Activated CD4-positive, alpha-beta T cell treated with anti-CD3 and anti-CD28 coated beads, Interleukin-10, Interleukin-2, amounts not matched to agents 100 ng/mL and 50 ng/mL, durations not matched to agents 16 hours and 8 hours (primary cell): ENCODE measurements around the gene FANCC.
A peak's percentile ranks its signal among the peaks of the same experiment; 100 is the strongest.

Experiments used
- DNase-seq: peaks from one replicate; pipeline ENCODE4 v3.0.0-alpha.2; 2020

The FANCC gene, protein sequence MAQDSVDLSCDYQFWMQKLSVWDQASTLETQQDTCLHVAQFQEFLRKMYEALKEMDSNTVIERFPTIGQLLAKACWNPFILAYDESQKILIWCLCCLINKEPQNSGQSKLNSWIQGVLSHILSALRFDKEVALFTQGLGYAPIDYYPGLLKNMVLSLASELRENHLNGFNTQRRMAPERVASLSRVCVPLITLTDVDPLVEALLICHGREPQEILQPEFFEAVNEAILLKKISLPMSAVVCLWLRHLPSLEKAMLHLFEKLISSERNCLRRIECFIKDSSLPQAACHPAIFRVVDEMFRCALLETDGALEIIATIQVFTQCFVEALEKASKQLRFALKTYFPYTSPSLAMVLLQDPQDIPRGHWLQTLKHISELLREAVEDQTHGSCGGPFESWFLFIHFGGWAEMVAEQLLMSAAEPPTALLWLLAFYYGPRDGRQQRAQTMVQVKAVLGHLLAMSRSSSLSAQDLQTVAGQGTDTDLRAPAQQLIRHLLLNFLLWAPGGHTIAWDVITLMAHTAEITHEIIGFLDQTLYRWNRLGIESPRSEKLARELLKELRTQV

DNA sequence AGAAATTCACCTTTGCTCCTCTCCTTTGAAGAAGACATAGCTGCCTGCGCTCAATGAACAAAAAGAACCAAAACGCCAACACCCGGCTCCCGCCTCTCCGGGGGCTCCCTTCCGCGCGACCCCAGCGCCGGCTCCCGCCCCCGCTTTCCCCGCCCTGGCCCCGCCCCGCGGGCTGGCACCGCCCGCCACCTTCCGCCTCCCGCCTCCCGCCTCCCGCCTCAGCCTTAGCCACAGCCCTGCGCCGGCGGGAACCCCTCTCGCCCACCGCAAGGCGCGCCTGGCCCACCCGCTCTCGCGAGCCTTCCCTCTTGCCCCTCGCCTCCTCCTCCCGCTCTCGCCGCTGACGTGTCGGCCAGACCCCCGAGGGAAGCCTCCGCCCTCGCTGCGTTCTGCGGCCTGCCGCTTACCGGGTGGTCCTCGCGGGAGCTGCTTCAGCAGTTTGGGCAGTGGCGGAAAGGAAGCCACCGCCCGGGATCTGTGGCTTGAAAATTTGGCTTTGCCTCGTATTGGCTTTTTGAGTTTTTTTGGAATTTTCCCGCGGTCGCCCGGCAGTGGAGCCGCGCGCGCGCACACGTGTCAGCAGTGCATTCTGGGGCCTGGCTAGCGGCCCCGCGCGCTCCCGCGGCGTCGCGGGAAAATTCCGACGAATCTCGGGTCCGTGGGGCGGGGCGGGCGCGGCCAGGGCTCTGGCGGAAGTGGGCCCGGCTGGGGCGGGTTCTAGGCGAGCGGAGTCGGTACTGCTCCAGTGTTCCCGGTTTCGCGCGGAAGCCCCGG is at the start of gene FANCC:
Gene FANCC, minus strand, starts transcription at position 591 of the 774 bp plus-strand sequence. CDS start 68,418 bp downstream, outside the sequence.
- DNase-seq = peak; percentile 92

DNA sequence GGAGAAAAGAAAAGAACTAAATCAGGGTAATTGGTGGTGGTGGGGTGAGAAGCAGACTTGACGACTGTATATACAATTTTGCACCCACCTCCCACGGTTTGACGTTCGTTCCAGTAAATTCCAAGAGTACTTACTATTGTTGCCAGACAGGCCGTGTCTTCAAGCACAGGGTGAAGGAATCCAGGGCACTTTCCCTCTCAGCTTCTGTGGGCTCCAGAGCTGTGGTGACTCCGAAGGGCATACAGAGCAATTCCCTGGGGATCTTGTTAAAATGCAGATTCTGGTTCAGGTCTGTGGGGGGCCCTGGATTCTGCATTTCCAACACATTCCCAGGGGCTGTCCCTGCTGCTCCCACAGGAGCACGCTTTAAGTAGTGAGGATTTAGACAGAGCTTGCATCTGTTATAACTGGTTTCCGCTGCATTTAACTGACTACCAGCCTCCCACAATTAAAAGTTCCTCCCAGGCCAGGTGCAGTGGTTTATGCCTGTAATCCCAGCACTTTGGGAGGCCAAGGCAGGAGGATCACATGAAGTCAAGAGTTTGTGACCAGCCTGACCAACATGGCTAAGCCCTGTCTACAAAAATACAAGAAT is 49.3 kb upstream of the FANCC start:
- no peak for DNase-seq

DNA sequence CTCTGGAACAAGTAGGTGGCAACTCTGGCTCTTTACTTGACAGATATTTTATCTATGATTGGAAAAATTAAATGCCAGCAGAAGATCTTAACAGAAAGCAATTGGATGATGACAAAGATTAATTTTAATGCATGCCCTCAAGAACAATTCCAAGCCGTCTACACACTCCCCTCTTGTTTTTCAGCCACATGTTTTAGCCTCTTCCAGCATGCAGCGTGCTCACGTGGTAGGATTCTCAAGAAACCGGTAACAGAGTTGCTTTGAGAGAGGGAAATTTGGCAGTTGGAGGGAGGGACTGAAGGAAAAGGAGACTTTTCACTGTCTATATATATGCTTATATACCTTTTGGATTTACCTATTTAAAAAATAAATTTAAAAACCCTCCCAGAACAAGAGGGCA is 48.3 kb upstream of the FANCC start:
- no peak for DNase-seq

GRCh38 chr9:95363051-95363841 is 45.7 kb upstream of the FANCC start:
- no peak for DNase-seq

GRCh38 chr9:95360866-95361265 is 43.4 kb upstream of the FANCC start:
- DNase-seq = no peak

- DNase-seq = no peak
These were observed 39.8 kb upstream of the FANCC start for GRCh38 chr9:95357316-95357715.

GRCh38 chr9:95355500-95355899 is 38.0 kb upstream of the FANCC start:
- DNase-seq = no peak

- no peak for DNase-seq
These were observed 33.5 kb upstream of the FANCC start for GRCh38 chr9:95351051-95351450.

DNA sequence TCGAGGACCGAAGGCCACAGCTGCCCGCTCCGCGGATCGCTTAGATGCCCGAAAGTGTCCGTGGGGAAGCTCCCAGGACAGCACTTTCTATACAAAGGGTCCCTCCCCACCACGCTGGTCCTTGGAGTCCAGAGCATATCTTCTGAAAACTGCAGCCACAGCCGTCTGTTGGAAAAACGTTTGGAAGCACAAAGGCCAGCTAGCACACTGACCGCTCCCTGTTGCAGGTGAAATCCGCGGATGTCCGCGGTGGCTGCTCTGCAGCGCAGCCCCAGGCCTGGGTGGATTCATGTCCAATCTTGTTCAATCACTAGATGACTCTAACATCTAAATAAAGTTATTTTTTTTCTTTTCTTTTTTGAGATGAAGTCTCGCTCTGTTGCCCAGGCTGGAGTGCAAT is 32.8 kb upstream of the FANCC start:
- DNase-seq = no peak

- DNase-seq = no peak
These were observed 31.9 kb upstream of the FANCC start for GRCh38 chr9:95349091-95350038.

GRCh38 chr9:95346021-95346420 is 28.5 kb upstream of the FANCC start:
- DNase-seq = no peak

DNA sequence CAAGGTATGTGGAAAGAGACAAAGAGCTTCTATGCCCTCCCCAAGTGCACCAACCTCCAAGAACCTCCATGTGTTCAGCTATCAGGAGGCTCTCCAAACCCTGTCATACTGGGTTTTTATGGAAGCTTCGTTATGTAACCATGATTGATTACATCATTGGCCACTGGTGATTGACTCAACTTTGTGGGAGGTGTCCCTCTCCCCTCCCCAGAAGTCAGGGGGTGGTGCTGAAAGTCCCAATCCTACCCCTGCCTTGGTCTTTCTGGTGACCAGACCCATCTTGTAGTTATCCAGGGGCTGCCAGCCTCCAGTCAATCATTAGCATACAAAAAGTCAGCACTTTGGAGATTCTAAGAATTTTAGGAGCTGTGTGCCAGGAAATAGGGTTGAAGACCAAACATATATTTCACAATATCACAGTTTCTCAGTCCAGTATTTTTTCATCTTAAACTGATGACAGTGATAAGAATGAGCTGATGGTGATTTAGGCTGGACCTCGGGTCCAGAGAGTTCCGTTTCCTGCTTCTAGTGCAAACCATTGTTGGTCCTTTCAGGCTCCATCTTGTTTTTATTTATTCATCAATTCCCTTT is 27.3 kb upstream of the FANCC start:
- no peak for DNase-seq

DNA sequence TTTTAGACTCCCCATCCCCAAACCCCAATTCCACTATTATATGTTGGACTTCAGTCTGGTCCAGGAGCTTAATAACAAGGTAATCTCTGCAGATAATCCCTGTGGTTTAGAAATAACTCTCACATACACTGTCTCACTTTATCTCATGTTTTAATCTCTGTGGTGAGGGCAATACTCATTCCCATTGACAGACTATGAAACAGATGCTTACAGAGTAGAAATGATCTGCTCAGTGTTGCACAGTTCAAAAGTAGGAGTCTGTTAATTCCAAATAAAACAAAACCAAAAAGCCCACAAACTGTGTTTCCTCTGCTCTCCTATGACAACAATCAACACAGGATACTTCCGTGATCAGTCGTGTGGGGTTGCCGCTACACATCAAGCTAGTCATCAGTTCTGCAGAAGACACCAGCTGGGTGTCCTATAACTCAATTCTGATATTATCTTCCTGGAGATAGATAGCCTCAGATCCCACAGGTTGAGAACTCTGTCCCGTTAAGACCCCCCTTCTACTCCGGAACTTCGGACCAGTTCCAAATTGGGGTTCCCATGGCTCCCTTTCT is 26.3 kb upstream of the FANCC start:
- DNase-seq = peak; percentile 46

- DNase-seq = no peak
These were observed 25.1 kb upstream of the FANCC start for GRCh38 chr9:95342571-95342970.

DNA sequence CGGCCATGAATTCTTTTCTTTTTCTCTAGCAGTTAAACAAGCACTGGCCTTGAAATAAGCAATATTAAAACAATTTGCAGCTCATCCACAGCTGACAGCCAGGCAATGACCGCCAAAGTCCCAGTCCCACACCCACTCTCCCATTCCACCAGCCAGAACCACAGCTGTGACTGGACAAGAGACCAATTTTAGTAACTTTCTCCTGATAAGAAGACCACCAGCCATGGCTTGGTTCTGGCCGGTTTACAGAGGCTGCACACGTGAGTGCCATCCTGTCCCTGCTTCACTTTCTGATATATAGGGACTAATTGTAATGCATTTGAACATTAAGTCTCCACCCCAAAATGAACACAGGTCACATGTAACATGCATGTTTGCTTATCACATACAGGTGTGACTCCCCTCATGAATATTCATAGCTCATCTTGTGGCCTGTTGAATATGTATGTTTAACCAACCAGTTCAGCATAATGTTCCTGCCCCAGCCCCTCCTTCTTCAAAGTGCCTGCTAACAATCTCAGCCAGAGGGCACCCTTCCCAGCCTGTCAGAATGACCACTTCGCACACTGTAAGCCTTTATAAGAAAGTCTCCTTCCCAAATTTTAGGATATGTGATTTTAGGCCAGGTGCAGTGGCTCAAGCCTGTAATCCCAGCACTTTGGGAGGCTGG is 23.9 kb upstream of the FANCC start:
- DNase-seq = no peak

DNA sequence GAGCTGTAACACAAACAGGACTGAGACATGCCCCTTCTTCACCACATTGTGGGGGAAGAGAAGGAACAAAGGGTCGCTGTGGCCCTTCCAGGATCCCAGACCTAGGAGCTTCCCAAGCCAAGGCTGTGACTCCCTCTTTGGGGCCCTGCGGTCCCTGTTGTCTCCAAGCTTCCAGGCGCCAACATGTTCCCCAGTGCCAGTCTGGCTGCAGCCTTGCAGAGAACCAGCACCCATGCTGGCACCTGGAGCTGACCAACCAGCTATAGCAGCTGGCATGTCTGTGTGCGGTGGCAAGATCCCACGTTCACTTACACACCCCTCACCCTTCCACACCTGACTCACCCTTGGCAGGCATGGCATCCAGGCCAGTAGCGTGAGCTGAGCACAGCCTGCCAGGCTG is 20.7 kb upstream of the FANCC start:
- no peak for DNase-seq

- DNase-seq = no peak
These were observed 18.8 kb upstream of the FANCC start for GRCh38 chr9:95336281-95336680.

DNA sequence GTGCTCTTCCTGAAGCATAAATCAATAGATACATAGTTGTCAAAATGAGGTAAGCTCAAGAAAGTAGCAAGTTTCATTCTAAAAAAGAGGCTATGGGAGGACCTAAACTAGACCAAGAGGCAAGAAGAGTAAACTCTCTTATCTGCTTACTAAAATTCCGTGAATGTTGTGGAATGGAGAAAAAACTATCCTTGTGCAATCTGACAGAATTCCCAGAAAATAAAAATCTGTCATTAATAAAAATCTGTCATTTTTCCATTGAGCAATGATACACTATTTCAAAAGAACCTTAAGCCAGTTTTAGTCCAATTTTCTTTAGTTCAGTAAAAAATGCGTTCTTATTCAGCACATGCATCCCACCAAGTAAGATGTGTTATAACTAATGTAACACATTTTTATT is 15.9 kb upstream of the FANCC start:
- no peak for DNase-seq

DNA sequence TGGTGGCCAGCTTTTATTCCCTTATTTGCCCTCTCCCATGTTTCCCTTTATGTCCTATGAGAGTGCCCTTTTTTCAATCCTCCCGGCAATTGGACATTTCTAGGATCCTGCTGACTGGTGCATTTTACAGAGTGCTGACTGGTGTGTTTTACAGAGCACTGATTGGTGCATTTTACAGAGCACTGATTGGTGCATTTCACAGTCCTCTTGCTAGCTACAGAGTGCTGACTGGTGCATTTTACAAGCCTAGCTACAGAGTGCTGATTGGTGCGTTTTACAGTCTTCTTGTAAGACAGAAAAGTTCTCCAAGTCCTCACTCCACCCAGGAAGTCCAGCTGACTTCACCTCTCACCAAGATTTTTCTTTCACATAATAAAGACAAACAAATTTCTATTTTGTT is 15.4 kb upstream of the FANCC start:
- no peak for DNase-seq
